ENCODE results near the gene FBP1. TPM values are rescaled to one million over a fixed set of nuclear protein-coding genes. Genes with fewer than 3 reads are reported as not detected.

The FBP1 gene
- total and polyA plus RNA-seq, 2 donors from 2014 or later = 27.3 to 266 TPM

DNA sequence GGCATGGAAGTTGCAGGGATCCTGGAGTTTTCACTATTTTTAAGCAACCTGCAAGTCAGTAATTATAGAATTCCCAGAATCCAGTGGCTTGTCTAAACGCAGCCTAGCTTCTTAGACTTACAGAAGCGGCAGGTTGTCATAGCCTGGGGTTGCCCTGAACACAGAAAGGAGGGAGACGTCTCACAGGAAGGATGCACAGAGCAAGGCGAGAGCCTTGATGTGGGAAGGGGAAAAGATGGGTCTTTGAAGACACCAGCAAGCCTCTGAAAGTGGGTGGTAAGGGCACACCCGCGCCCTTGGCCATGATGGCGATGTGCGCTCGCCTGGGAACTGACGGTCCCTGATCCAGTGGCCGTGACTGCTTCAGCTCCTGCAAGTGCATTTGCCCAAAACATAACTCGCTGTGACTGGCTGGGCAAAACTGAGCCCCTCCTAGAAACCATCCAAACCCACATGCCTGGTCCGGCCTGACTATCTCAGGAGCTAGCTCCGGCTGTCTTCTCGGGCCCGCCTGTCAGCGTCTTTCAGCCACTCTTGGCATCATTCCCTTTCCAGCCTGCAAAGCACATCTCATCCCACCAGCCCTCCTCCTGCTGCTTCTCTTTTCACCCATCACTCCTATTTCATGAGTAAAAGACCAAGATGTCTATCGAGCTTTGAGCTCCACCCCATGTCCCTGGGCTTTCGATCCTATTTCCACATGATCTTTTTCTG lies 17.1 kb downstream of the FBP1 start:
- peaks cover 0 to 13% (median 4%) of the 10 kb centered on the region in 3 donors for H3K36me3 ChIP-seq (ENCODE audit: control insufficient read depth in 2 of 3, insufficient read depth in 3 of 3, low read length in 3 of 3)
- no peak overlapping the region for H3K4me3 ChIP-seq (ENCODE audit: low read length in 3 of 3)
- FAIRE-seq (no peak), DNase-seq (no peak)
- H3K9me3 ChIP-seq (ENCODE audit: control insufficient read depth in 2 of 3, insufficient read depth in 1 of 3, low read length in 3 of 3) = no peaks in the 10 kb centered on the region
- no peak overlapping the region for H3K9ac ChIP-seq (ENCODE audit: low read length in 3 of 3)
- no peaks in the 10 kb centered on the region for H3K27me3 ChIP-seq (ENCODE audit: control insufficient read depth, insufficient read depth, low read length)
- H3K27ac ChIP-seq (ENCODE audit: low read depth in 2 of 2, low read length in 2 of 2) = no peak overlapping the region
- peaks cover 0 to 2% (median 0%) of the 10 kb centered on the region in 3 donors for H3K4me1 ChIP-seq (ENCODE audit: control insufficient read depth in 2 of 3, insufficient read depth in 2 of 3, low read depth in 1 of 3, low read length in 3 of 3)
- intact Hi-C loops (cut with DNase I) = no loop called here
- TF ChIP-seq CTCF (IDR thresholded peaks at IDR 0.05; ENCODE audit: borderline replicate concordance, extremely low read depth, insufficient read depth) = no peak

DNA sequence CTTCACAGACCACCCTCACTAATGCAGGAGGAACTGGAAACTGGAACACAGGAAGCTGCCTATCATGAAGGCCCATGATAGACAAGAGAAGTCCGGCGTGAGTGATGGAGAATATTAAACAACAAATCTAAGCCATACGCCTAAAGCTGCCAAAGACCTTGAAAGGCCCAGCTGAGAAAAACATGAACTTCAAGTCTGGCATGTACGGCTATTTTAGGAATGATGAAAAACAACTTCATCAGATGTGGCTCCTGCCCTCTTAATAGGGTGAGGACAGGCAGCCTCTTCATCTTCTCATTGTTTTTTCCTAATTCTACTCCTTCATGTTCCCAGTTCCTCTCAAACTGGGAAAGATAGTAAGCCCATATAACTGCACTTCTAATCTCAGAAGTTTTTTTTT lies 20.3 kb downstream of the FBP1 start:
- no peak overlapping the region for H3K4me3 ChIP-seq (ENCODE audit: low read length in 3 of 3)
- H3K9me3 ChIP-seq (ENCODE audit: control insufficient read depth in 2 of 3, insufficient read depth in 1 of 3, low read length in 3 of 3) = no peaks in the 10 kb centered on the region
- no peaks in the 10 kb centered on the region for H3K27me3 ChIP-seq (ENCODE audit: control insufficient read depth, insufficient read depth, low read length)
- no peak for FAIRE-seq
- intact Hi-C loops (cut with DNase I) = no loop called here
- no peak for DNase-seq
- no peak overlapping the region for H3K27ac ChIP-seq (ENCODE audit: low read depth in 2 of 2, low read length in 2 of 2)
- H3K9ac ChIP-seq (ENCODE audit: low read length in 3 of 3) = no peak overlapping the region
- no peak for TF ChIP-seq CTCF (IDR thresholded peaks at IDR 0.05; ENCODE audit: borderline replicate concordance, extremely low read depth, insufficient read depth)
- H3K36me3 ChIP-seq (ENCODE audit: control insufficient read depth in 2 of 3, insufficient read depth in 3 of 3, low read length in 3 of 3) = peaks cover 0 to 14% (median 4%) of the 10 kb centered on the region in 3 donors
- H3K4me1 ChIP-seq (ENCODE audit: control insufficient read depth in 2 of 3, insufficient read depth in 2 of 3, low read depth in 1 of 3, low read length in 3 of 3) = no peaks in the 10 kb centered on the region

GRCh38 chr9:94613003-94613402 lies 26.3 kb downstream of the FBP1 start:
- Histone ChIP-seq H3K4me3 (ENCODE audit: low read length in 3 of 3) (no peak overlapping the region), H3K4me1 (ENCODE audit: control insufficient read depth in 2 of 3, insufficient read depth in 2 of 3, low read depth in 1 of 3, low read length in 3 of 3) (peaks cover 0 to 4% (median 0%) of the 10 kb centered on the region in 3 donors), H3K36me3 (ENCODE audit: control insufficient read depth in 2 of 3, insufficient read depth in 3 of 3, low read length in 3 of 3) (peaks cover 0 to 12% (median 4%) of the 10 kb centered on the region in 3 donors), H3K27ac (ENCODE audit: low read depth in 2 of 2, low read length in 2 of 2) (no peak overlapping the region), H3K27me3 (ENCODE audit: control insufficient read depth, insufficient read depth, low read length) (no peaks in the 10 kb centered on the region), H3K9ac (ENCODE audit: low read length in 3 of 3) (no peak overlapping the region), H3K9me3 (ENCODE audit: control insufficient read depth in 2 of 3, insufficient read depth in 1 of 3, low read length in 3 of 3) (no peaks in the 10 kb centered on the region)
- intact Hi-C loops (cut with DNase I) = no loop called here
- FAIRE-seq = no peak
- no peak for DNase-seq
- no peak for TF ChIP-seq CTCF (IDR thresholded peaks at IDR 0.05; ENCODE audit: borderline replicate concordance, extremely low read depth, insufficient read depth)
